ENCODE data around the gene GFY. TPM values are rescaled to one million over a fixed set of nuclear protein-coding genes. Genes with fewer than 3 reads are reported as not detected.

GFY gene
- total and polyA plus RNA-seq, 9 of the 15 experiments (the other 6 are each of a cell fraction or from before 2014, with no cell fraction given) = 0.06 to 0.40 (median 0.19) TPM; not detected in 3

GRCh38 chr19:49453013-49453756 is 28.0 kb downstream of the GFY start, which contains the start of gene ALDH16A1 (continued):
- TF ChIP-seq CBFA2T3 (IDR thresholded peaks at IDR 0.05) = no peak
- TF ChIP-seq GTF2A2 (tag; IDR thresholded peaks at IDR 0.05) = no peak
- TF ChIP-seq ZFPM2 (CRISPR knock-in tag; IDR thresholded peaks at IDR 0.05) = 0 out of 2 replicates have a peak, but pooled peaks have one; percentile 21
- TF ChIP-seq E2F5 (CRISPR knock-in tag; IDR thresholded peaks at IDR 0.05) = no peak
- TF ChIP-seq CLOCK (CRISPR knock-in tag; IDR thresholded peaks at IDR 0.05; ENCODE audit: borderline replicate concordance) = no peak
- no peak for TF ChIP-seq ZNF174 (CRISPR knock-in tag; IDR thresholded peaks at IDR 0.05)
- peak; percentile 6 for TF ChIP-seq CHD4 (IDR thresholded peaks at IDR 0.05; ENCODE audit: insufficient read depth, insufficient replicate concordance, low read depth, low read length, poor library complexity, severe bottlenecking)
- no peak for TF ChIP-seq ZNF449 (CRISPR knock-in tag; IDR thresholded peaks at IDR 0.05)
- TF ChIP-seq CTBP1 (IDR thresholded peaks at IDR 0.05; ENCODE audit: borderline replicate concordance) = peak; percentile 39
- 0 out of 2 replicates have a peak, but pooled peaks have one; percentile 46 for TF ChIP-seq RNF2 (IDR thresholded peaks at IDR 0.05)
- TF ChIP-seq ZNF76 (CRISPR knock-in tag; IDR thresholded peaks at IDR 0.05; ENCODE audit: borderline replicate concordance) = no peak
- TF ChIP-seq ELF1 (tag; IDR thresholded peaks at IDR 0.05) = peak; percentile 84
- 0 out of 2 replicates have a peak, but pooled peaks have one; percentile 82 for TF ChIP-seq BRD4 (IDR thresholded peaks at IDR 0.05)
- TF ChIP-seq TRIM24 (IDR thresholded peaks at IDR 0.05) = no peak
- no peak for TF ChIP-seq ZFP91 (CRISPR knock-in tag; IDR thresholded peaks at IDR 0.05)
- TF ChIP-seq, protein P1, sequence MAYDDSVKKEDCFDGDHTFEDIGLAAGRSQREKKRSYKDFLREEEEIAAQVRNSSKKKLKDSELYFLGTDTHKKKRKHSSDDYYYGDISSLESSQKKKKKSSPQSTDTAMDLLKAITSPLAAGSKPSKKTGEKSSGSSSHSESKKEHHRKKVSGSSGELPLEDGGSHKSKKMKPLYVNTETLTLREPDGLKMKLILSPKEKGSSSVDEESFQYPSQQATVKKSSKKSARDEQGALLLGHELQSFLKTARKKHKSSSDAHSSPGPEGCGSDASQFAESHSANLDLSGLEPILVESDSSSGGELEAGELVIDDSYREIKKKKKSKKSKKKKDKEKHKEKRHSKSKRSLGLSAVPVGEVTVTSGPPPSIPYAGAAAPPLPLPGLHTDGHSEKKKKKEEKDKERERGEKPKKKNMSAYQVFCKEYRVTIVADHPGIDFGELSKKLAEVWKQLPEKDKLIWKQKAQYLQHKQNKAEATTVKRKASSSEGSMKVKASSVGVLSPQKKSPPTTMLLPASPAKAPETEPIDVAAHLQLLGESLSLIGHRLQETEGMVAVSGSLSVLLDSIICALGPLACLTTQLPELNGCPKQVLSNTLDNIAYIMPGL (CRISPR knock-in tag; IDR thresholded peaks at IDR 0.05) = no peak
- no peak for TF ChIP-seq ZNF57 (CRISPR knock-in tag; IDR thresholded peaks at IDR 0.05)
- TF ChIP-seq ARNT (IDR thresholded peaks at IDR 0.05) = peak in 1 of 2 experiments; percentile 59; a peak in 1 of 4 replicates
- TF ChIP-seq C11orf30 (IDR thresholded peaks at IDR 0.05; ENCODE audit: low read depth) = peak; percentile 70
